H4 (cell line): ENCODE results near the gene SLC9C2. TPM values are rescaled to one million over a fixed set of nuclear protein-coding genes. Genes with fewer than 3 reads are reported as not detected.
"Not testable (repeated sequence)": the region's sequence is repeated elsewhere in the genome, so short reads cannot be mapped to it uniquely, and the experiment has no call there.

Source experiments
- DNase-seq: peaks from one replicate; pipeline ENCODE4 v3.0.0-alpha.2; 2015; ENCODE audit warnings: low spot score
- total RNA-seq: library from RNA; depleted of rRNA; stranded (reverse); fragments of >200 nt; shearing (Covaris generic); gene quantifications from 2 replicates; pipeline ENCODE4 v1.2.3, GENCODE V29; 2014; rRNA removed

Gene SLC9C2, protein sequence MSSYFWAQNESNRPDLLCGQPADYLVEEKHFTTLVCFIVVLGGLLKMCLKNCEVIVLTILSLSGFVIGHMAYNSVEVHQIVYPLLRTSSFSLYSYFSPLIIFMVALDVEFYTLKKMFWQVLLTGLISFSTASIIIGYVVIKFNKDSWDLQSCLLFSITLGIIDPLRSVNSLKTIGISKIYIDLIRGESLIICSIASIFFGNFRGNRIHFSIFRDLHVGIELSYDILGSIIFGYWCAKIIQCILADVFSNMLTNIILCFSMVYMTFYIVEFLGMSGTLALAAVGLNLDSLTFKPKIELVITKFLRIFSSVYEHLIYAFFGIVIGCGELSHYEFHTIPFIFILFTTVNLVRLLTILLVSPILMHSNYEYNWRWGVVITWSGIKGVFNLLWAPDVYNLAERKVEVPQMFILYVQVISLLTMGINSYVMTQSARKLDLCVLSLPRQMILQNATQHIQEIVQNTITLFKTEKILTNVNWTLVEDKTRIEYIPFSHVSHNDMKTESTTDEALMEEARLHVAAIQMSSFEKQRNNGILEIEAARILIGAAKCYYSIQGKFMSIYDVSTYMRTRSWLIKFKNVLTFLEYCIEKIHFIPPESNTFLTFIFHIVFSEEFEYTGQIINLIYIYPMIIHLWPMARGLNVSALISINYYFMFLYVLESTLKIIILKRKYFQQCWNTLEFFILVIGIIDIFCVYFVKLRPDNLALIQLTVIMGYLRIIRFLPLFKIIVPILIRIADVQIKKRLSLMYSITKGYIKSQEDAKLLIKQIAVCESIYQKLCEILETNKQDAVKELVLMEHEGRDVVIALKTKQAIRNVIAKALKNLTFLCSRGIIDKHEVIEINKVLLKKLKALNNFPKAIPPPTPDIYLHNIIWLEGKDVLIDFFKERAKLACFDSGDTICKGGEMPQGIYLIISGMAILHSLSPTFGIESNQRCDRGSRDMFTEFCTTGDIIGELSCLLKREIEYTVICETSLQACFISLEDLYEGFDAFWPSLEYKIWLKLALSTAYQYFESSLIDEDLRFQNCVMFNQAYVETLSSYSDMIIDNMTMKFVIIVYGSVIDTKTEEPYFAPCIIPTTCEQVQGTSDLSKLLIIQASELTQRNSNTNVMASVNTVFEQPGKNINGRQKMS
- total RNA-seq, result not detected in 2 replicates

DNA sequence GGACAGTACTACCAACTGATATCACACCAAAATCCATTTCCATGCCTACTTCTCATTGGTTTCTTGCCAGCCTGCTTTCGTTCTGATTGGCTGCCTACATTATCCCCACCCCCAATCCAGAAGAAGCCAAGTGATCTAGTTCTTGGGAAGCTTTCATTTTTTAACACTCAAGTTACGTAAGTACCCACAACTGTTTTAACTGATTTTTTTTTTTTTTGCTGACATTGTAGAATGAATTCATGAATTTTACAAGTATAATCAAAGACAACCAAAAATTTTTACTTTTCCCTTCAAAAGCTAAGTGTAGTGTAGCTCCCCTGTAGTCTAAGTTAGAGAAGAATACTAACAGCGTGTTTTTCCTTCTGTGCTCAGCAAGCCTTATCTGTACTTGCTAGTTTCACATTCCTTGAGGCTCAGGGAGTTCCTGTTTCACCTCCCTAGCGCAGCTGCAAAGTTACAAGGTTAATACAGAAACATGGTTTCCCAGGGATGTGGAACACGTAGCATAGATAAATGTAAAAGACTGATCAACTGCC, at the start of gene SLC9C2:
TSS of gene SLC9C2 (minus strand) at position 17 of the 536 bp plus-strand sequence. CDS start 1,296 bp downstream, outside the sequence.
- no peak for DNase-seq

- no peak for DNase-seq
Observed at GRCh38 chr1:173648880-173649605, 46.2 kb upstream of the SLC9C2 start.

DNA sequence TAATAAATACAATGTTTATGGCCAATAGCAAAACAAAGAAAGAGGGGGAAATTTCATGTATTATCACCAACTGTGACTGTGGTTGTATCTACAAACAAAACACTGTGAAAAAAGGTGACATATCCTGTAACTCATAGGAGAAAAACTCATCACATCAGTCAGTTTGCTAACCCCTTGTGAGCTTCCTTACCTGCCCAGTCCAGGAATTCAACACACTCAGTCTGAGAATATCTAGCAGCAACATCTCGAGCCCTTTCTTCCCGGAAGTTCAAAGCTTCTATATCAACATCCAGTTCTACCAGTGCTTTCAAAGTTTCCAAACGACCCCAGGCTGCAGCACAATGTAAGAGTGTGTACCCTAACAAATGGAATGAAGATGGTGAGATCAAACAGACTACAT, 43.8 kb upstream of the SLC9C2 start:
- no peak for DNase-seq

- DNase-seq, result not testable (repeated sequence)
Observed at GRCh38 chr1:173642450-173643139, 39.7 kb upstream of the SLC9C2 start.

DNA sequence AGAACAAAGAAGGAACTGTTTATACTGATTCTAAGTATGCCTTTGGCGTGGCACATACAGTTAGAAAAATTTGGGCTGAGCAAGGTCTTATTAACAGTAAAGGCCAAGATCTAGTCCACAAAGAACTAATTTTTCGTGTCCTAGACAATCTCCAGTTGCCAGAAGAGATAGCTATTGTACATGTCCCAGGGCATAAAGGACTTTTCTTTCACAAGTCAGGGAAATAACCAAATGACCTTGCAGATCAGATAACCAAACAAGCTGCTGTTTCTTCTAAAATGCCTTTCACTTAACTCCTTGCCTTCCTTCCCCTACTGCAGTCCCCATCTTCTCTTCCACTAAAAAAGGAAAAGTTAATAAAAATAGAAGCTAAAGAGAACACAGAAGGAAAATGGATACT, 36.2 kb upstream of the SLC9C2 start:
- no peak for DNase-seq

DNA sequence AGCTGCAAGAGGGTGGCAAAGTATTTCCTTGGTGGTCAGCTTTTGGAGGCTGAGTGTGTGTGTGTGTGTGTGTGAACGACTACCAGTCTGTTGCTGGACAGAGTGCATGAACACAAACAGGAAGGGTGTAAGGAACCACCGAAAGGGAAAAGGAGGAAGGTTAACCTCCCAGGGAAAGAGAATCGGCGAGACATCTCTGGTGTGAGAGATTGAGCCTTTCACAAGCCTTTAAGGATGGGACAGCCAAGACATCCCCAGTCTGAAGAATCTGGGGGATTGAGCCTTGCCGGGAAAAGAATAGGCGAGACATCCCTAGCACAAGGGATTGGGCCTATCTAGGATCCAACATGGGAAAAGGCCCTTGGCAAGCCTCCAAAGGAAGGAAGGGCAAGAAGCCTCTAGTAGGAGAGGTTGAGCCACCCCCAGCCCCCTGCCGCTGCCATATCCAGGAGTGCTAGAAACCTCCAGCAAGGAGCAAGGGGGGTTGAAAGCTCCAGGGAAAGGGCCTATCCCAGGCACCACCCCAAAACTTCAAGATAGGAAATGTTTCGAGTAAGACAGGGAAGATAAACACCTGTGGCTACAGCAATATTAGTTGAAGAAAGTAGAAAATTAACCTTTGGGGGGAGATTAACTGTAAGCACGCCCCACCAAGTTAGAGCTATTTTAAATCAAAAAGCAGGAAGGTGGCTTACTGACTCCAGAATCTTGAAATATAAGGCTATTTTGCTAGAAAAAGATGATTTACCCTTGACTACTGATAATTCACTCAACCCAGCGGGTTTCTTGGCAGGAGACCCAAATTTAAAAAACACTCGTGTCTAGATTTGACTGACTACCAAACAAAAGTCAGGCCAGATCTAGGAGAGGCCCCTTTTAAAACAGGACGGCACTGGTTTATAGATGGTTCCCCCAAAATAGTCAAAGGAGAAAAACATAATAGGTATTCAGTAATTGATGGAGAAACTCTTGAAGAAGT, 35.5 kb upstream of the SLC9C2 start:
- no peak for DNase-seq

GRCh38 chr1:173637236-173638042, 34.6 kb upstream of the SLC9C2 start:
- DNase-seq, result not testable (repeated sequence)

DNA sequence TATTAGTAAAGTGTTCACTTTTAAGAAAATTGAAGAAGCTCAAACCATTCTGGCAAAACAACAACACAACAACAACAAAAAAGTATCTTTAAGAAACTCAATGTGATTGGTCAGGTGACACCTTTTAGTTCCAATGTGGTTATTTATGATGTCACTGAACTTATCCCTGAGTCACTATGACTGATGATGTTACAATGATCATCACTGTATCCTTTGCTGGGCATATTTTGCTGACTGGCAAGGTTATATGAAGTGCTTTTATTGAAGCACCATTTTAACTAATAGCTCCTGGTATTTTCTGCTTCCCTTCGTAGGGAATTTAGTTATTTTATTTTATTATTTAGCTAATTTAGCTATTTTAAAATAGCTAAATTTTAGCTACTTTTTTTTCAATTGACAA, 32.2 kb upstream of the SLC9C2 start, which contains the start of gene TEX50:
TSS of gene TEX50 (plus strand) at position 223 of the 400 bp plus-strand sequence. CDS start 184 bp downstream, outside the sequence.
- DNase-seq, result no peak

DNA sequence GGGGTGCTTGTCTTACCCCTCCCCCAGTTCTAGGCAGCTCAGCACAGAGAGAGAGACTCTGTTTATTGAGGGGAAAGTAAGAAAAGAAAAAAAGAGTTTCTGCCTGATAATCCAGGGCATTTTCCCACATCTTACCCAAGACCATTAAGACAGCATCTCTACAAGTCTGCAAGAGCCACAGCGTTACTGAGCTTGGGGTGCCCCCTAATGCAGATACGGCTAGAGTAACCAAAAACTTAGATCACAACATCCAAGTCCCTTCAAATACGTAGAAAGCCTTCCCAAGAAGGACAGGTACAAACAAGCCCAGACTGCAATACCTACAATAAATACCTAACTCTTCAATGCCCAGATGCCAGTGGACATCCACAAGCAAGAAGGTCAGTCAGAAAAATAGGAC, 26.0 kb upstream of the SLC9C2 start:
- no peak for DNase-seq

DNA sequence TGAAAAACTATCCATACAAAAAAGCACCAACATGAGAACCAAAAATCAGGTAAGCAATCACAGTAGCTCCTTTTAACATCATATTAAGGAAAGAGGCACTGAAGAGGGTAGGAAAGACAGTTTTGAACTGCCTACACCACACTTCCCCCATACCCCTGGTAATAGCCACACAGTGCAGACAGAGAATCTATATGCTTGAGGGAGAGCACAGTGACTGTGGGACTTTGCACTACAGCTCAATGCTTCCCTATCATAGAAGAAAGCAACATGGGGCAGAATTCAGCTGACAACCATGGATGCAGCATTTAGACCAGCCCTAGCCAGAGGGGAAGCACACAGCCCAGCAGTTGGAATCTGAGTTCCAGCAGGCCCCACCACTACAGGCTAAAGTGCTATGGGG, 24.4 kb upstream of the SLC9C2 start:
- DNase-seq, result no peak

- DNase-seq, result no peak
Observed at GRCh38 chr1:173616859-173617258, 14.0 kb upstream of the SLC9C2 start.

DNA sequence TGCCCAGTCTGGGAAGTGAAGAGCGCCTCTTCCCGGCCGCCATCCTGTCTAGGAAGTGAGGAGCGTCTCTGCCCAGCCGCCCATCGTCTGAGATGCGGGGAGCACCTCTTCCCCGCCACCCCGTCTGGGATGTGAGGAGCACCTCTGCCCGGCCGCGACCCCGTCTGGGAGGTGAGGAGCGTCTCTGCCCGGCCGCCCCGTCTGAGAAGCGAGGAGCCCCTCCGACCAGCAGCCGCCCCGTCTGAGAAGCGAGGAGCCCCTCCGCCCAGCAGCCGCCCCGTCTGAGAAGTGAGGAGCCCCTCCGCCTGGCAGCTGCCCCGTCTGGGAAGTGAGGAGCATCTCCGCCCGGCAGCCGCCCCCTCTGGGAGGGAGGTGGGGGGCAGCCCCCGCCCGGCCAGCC, 10.2 kb upstream of the SLC9C2 start:
- not testable (repeated sequence) for DNase-seq

- DNase-seq, result no peak
Observed at GRCh38 chr1:173608503-173609216, 5.8 kb upstream of the SLC9C2 start.

GRCh38 chr1:173601588-173601987, 1.3 kb downstream of the SLC9C2 start:
- DNase-seq, result no peak

- no peak for DNase-seq
Observed at GRCh38 chr1:173596097-173596825, 6.6 kb downstream of the SLC9C2 start.

GRCh38 chr1:173591138-173591537, 11.7 kb downstream of the SLC9C2 start:
- DNase-seq, result not testable (repeated sequence)

DNA sequence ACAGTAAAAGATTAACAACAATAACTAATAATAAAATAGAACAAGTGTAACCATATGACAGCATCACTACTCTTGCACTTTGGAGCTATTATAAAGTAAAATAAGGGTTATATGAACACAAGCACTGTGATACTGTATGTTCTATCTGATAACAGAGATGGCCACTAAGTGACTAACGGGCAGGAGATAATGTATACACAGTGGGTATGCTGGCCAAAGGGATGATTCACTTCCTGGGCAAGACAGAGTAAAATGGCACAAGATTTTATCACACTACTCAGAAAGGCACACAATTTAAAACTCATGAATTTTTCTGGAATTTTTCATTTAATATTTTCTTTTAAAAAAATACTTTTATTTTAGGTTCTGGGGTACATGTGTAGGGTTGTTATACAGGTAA, 12.3 kb downstream of the SLC9C2 start:
- DNase-seq, result peak; percentile 26
